ENCODE measurements around the gene EYA2.
A peak's percentile ranks its signal among the peaks of the same experiment; 100 is the strongest.

EYA2 gene

DNA sequence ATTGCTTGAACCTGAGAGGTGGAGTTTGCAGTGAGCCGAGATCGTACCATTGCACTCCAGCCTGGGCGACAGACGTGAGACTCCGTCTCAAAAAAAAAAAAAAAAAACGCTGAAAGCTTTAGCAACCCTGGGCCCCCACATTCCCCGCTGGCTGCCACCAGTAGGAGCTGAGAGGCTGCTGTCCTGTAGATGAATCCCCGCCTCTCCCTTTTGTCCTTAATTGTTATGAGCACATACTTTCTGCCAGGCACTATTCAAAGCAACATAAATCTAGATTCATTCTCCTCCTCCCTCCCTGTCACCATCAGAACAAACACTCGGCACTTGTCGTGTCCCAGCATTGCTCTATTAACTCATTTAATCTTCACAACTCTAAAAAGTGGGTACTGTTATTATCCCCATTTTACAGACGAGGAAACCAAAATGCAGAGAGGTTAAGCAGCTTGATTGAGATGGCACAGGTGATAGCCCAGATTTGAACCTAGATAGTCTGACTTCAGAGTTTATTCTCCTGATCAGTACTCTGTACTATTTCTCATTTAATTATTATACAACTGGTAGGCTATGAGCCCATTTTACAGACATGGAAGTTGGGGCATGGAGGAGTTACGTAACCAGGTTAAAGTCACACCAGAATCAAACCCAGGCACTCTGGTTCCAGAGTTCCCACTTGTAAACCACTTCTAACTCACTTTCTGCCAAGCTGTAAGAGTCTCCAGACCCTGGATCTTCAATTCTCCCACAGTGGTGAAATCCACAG is 97.4 kb downstream of the EYA2 start:
- TF ChIP-seq, protein P1, sequence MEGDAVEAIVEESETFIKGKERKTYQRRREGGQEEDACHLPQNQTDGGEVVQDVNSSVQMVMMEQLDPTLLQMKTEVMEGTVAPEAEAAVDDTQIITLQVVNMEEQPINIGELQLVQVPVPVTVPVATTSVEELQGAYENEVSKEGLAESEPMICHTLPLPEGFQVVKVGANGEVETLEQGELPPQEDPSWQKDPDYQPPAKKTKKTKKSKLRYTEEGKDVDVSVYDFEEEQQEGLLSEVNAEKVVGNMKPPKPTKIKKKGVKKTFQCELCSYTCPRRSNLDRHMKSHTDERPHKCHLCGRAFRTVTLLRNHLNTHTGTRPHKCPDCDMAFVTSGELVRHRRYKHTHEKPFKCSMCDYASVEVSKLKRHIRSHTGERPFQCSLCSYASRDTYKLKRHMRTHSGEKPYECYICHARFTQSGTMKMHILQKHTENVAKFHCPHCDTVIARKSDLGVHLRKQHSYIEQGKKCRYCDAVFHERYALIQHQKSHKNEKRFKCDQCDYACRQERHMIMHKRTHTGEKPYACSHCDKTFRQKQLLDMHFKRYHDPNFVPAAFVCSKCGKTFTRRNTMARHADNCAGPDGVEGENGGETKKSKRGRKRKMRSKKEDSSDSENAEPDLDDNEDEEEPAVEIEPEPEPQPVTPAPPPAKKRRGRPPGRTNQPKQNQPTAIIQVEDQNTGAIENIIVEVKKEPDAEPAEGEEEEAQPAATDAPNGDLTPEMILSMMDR (IDR thresholded peaks at IDR 0.05; ENCODE audit: insufficient read depth, low read depth, low read length, missing control alignments), result no peak
- H3K4me3 ChIP-seq (ENCODE audit: low read length), result no peak overlapping the region

DNA sequence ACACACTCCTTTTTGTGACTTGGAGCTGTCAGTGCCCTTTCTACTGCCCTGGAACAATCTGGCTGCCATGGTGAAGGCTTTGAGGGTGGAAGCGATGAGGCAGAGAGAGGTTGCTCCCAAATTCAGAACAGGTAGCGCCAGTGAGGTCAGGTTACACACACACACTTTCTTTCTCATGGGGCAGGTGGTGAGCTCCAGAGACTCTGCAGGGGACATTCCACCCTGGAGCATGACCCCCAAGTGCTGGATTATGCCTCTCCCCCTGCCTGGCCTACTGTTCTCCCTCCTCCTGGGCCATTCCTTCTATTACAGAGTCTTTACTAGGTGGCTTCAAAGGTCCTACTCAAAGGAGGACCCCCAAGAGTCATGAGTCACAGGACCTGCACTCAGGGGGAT is 98.0 kb downstream of the EYA2 start:
- TF ChIP-seq, protein P1 (IDR thresholded peaks at IDR 0.05; ENCODE audit: insufficient read depth, low read depth, low read length, missing control alignments), result no peak
- no peak overlapping the region for H3K4me3 ChIP-seq (ENCODE audit: low read length)
- no peak for DNase-seq (ENCODE audit: low read depth)

More for the DNA sequence above, 97.4 kb downstream of the EYA2 start:
- no peak for DNase-seq (ENCODE audit: low read depth)

DNA sequence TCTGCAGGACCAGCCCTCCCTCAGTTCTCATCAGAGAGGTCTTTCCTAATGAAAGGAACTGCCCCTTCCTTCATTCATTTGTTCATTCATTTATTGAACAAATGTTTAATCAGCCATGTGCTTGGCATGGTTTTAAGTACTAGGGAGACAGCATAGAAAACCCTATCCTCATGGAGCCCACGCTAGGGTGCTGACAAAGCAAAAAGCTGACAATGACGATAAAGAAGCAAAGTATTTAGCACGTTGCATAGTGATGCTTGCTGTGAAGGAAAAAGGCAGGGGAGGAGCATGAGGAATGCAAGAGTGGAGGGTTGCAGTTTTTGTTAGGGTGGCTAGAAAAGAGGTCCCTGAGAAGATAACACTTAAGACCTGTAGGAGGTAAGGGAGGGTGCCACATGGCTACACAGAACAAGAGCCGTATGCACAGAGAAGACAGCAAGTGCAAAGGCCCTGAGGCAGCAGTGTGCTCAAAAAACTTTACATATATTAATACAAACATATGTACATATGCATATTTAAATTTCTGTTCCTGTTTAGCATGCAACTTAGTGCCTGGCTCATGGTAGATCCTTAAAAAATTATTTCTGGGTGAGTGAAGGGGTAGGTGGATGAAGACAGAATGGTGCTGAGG is 98.9 kb downstream of the EYA2 start:
- DNase-seq (ENCODE audit: low read depth), result no peak
- H3K4me3 ChIP-seq (ENCODE audit: low read length), result no peak overlapping the region
- TF ChIP-seq, protein P1 (IDR thresholded peaks at IDR 0.05; ENCODE audit: insufficient read depth, low read depth, low read length, missing control alignments), result no peak

DNA sequence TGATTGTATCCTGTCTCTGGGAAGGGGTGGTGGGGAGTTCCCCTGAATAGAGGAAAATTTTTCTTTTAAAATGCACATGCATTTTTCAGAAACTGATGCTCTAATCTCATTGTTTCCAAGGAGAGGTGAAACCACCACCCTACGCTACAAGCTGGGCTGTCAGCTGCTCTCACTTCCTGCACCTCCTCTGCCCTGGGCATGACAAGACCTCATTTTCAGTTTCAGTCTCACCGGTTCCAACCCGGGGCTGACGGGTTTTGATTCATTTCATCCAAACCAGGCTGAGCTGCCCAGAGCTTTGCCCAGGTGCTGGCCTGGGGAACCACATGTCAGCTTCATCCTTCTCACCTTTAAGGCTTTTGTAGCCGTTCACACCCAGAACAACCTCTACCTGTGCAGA is 99.7 kb downstream of the EYA2 start:
- TF ChIP-seq, protein P1 (IDR thresholded peaks at IDR 0.05; ENCODE audit: insufficient read depth, low read depth, low read length, missing control alignments), result no peak
- peak; percentile 64 for DNase-seq (ENCODE audit: low read depth)

DNA sequence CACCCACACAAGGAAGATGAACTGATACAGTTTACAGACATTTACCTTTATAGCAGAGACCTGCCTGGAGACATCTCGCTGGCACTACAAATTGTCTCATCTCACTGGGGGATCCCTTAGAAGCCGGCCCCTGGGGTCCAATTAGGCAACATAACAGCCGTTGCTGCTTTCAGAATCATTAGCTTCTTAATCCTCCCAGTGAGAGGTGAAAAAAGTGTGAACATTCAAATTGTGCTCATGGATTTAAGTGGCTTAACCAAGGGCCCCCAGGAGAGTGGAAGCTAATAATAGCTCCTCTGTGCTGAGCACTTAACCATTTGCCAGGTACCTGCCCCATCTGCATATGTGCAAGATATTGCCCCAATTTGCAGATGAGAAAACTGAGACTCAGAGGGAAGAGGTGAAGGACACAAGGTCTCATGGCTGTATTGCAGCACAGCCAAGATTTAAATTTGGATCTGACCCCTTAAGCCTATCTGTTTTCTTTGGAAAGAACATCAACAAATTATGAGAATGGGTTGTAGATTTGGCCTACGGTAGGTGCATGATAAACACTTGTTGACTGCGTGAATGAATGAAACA is 101.0 kb downstream of the EYA2 start:
- no peak for DNase-seq (ENCODE audit: low read depth)
- TF ChIP-seq, protein P1 (IDR thresholded peaks at IDR 0.05; ENCODE audit: insufficient read depth, low read depth, low read length, missing control alignments), result no peak

More for the DNA sequence above, 99.7 kb downstream of the EYA2 start:
- H3K4me3 ChIP-seq (ENCODE audit: low read length), result no peak overlapping the region

DNA sequence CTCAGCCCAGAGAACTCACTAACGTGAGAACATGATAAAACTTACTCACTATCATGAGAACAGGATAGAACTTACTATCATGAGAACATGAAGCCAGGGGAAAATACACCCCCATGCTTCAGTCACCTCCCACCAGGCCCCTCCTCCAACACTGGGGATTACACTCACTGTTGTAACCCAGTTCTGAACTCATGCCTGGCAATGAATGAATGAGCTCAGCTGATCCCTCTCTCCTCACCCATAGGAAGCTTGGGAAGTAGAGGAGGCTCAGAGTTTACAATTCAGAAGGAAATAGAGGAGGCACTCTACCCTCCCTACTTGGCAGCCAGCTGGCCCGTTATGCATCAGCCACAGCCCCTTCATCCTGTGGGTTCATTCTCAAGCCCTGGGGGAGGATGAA is 102.5 kb downstream of the EYA2 start:
- DNase-seq (ENCODE audit: low read depth), result no peak
- TF ChIP-seq, protein P1 (IDR thresholded peaks at IDR 0.05; ENCODE audit: insufficient read depth, low read depth, low read length, missing control alignments), result no peak
- no peak overlapping the region for H3K4me3 ChIP-seq (ENCODE audit: low read length)

More for the DNA sequence above, 101.0 kb downstream of the EYA2 start:
- no peak overlapping the region for H3K4me3 ChIP-seq (ENCODE audit: low read length)

Data from epithelial cell of esophagus (primary cell).